Glomerular visceral epithelial cell (primary cell): ENCODE data around the gene AFF3.

Experiments
- DNase-seq: peaks from one replicate; pipeline ENCODE4 v3.0.0-alpha.2; 2016; ENCODE audit errors: extremely low spot score

AFF3 gene

GRCh38 chr2:99888617-99889016 is 253.8 kb downstream of the AFF3 start:
- no peak for DNase-seq

DNA sequence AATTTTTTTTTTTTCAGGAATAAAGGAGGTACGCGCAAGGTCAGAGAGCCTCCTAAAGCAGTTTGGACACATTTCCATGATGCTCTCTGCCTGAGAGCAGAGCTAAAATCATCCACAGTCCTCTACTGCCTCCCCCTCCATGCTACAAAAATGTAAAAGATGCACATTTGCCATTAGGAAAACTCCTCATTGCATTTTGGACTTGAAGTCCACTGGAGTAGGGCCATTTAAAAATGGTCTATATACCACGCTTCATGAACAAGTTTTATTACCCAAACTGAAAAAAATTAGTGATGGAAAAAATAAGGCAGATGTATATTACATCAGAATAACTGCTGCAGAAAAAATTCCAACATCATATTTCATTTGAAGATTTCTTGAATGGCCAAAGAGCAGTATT is 256.0 kb downstream of the AFF3 start:
- no peak for DNase-seq

- no peak for DNase-seq
Measured at GRCh38 chr2:99883358-99883757, 259.0 kb downstream of the AFF3 start.

DNA sequence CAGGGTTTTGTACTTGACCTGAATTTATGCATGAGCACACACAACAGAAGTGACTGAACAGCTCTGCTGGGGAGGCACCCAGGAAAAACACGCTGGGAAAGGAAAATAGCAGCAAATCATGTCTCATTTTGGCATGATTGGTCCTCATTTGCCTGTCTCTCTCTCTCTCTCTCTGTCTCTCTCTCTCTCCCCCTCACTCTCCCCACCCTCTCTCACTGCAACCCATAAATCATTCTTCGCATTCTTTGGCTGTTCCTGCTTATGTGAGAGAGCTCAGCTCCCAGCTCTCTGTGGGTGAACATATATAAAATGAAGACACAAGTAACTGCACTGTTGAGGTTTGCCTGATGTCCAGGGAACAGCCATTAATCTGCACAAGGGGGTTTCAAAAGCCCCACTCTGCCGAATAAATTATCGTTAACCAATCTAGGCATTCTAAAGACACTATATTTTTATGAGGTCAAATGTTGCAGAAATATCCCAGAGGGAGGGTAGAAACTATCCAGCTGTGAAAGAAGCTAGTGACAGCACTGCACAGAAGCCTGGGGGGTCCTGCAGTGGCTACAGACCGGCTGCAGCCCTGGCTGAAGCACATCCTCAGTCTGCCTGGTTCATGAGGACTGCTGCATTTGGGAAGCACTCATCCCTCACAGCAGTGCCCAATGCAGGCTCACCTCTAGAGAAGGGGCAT is 260.3 kb downstream of the AFF3 start:
- peak; percentile 93 for DNase-seq

DNA sequence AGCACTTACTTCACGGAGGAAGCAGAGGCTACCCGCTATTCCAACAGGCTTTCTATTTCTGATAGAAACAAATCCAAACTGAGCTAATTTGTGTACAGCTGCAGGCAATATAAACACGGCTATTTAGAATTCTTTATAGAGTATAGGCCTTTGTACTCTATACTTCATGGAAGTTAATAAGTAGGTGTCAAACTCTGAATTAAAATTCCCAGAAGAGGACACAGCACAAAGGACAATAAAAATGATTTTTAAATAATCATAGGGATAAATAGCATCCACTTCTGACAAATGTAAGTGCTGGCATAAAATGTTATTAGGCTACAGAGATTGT is 261.5 kb downstream of the AFF3 start:
- no peak for DNase-seq

GRCh38 chr2:99880148-99880963 is 262.0 kb downstream of the AFF3 start:
- peak; percentile 91 for DNase-seq

DNA sequence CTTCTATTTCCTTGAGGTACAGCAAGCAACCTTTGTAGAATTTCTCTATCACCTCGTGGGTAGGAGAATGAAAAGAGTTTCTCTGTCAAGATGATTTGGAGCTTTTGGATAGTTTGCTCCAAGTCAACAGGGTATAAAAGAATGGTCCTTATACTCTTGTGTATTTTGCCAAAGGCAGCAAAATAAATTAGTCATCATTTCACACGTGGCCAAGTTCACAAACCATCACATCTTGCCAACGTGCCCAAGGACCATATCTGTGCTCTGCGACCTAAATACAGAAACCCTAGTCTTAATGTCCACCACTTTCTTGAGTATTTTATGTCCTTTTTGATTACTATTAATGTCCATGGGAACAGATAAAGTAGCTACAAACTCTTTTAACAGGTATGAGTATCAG is 262.9 kb downstream of the AFF3 start:
- peak; percentile 36 for DNase-seq

GRCh38 chr2:99878581-99879350 is 263.6 kb downstream of the AFF3 start:
- peak; percentile 23 for DNase-seq

- no peak for DNase-seq
Measured at GRCh38 chr2:99877963-99878362, 264.4 kb downstream of the AFF3 start.

DNA sequence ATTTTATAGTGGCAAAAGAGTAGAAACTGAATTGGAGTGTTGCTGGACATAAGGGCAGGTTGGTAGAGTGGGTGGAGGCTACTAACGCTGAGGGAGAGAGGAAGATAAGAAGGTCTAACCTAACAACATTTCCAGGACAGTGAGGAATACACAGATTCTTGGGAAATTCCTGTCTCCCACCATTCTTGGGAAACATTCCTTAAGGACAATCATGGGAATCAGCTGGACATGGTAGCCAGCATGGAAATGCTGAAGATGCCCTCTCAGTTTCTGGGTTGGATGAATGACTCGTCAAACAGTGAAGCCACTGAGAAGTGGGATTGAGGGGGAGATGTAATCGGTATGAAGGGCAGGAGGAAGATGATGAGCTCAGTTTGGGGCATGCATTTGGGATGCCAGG is 265.4 kb downstream of the AFF3 start:
- no peak for DNase-seq

- no peak for DNase-seq
Measured at GRCh38 chr2:99875627-99876201, 266.7 kb downstream of the AFF3 start.

- DNase-seq, result no peak
Measured at GRCh38 chr2:99868260-99868659, 274.1 kb downstream of the AFF3 start.

DNA sequence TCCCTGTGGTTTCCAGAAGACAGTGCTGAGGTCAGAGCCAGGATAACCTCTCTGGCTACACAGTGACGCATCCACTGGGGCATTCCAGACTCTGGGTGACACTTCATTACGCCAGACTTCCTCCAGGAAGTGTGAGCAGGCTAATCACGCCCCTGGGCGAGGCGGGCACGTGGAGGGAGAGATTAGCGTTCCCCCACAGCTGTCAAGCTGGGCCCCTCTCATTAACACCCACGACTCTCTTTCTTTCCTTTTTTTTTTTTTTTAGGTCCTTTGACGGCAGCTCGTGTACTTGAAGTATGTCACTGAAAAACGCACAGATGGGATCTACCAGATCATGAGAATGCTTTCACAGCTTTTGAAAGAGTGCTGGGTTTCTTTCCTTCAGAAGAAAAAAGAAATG is 274.6 kb downstream of the AFF3 start:
- peak; percentile 61 for DNase-seq

- DNase-seq, result no peak
Measured at GRCh38 chr2:99865818-99866676, 276.3 kb downstream of the AFF3 start.

DNA sequence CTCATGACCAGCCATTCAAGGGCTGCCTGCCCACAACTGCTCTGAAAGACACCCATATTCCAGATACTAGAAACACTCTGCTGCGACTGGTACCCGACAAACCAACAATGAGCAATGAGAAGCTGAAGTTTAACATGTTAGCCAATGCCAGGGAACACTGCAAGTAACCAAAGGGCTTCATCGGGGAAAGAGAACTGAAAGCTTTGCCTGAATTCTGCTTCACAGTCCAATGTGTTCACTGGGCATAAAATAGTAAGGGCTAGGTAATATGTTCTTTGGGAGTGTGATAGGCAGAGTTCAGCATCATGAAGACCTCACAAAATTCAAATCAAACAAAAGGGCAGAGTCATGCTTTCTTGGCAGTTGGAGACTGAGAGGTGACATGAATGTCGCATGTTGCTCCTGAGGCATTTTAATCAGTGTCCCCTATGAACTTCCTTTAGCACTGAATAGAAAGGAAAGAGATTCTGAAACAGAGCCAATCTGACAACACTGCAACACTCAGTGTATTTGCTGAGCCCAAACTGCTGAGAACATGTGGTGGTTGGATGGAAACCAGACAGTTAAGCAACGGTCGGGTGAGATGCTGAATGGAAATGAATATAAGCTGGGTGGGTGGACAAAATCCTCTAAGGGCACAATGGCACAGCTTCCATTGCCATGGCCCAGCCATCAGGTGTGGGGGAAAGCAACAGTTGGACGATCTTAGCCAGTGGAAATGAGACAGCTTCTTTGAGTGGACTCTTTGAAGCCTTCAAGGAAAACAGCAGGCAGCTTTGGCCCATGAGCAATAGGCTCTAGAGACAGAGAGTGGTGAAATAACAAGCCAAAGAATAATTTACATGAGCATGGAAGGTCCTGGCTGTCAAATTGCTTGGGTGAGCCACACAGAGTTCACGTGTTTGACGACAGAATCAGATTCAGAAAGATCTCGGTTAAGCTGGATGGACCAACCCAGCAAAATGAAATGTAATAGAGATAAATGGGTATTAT is 277.5 kb downstream of the AFF3 start:
- no peak for DNase-seq

- DNase-seq, result no peak
Measured at GRCh38 chr2:99863903-99864270, 278.5 kb downstream of the AFF3 start.

- peak; percentile 40 for DNase-seq
Measured at GRCh38 chr2:99863236-99863902, 279.0 kb downstream of the AFF3 start.

DNA sequence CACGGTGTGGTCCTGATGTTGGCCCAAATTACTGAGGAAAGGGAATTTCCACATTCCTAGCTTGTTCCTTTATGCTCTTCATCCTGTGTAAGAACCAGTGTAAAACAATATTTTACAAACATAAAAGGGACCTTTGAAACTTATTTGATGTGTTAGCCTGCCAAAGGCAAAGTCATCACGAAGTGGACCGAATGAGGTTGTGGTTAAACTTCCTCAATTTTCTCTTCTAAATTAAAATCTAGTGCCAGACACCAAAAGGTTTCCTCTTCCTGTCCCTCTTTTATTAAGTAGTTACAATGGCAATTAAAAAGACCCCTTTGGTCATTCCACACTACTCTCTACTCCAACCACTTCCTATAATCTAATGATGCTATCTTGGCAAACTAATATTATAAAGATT is 279.8 kb downstream of the AFF3 start:
- no peak for DNase-seq

- no peak for DNase-seq
Measured at GRCh38 chr2:99861376-99861760, 281.0 kb downstream of the AFF3 start.
